OCI-LY3 (cell line): Measurements from ENCODE around the gene ZNF215.

Experiments
- CTCF ChIP-seq: fragments of 200-600, 300-600 bp; sonication (generic); IDR thresholded peaks from 2 replicates; pipeline ENCODE4 v1.5.1; 2014; ENCODE audit warnings: antibody characterized with exemption, low read length, low read depth
- EZH2phosphoT487 ChIP-seq: fragments of 200-600 bp; shearing (Covaris generic); IDR thresholded peaks from 2 replicates; pipeline ENCODE4 v1.6.1; 2018; ENCODE audit warnings: antibody characterized with exemption, mixed run types, low read depth

GRCh38 chr11:6979365-6979764, 53.1 kb downstream of the ZNF215 start:
- TF ChIP-seq CTCF (no peak), EZH2phosphoT487 (no peak)
